CD4-positive, alpha-beta T cell treated with Interleukin-15 for 1 hour (primary cell): ENCODE results near the gene LDLRAD4.

Experiments used
- DNase-seq: peaks from one replicate; pipeline ENCODE4 v3.0.0-alpha.2; 2020

Gene LDLRAD4

DNA sequence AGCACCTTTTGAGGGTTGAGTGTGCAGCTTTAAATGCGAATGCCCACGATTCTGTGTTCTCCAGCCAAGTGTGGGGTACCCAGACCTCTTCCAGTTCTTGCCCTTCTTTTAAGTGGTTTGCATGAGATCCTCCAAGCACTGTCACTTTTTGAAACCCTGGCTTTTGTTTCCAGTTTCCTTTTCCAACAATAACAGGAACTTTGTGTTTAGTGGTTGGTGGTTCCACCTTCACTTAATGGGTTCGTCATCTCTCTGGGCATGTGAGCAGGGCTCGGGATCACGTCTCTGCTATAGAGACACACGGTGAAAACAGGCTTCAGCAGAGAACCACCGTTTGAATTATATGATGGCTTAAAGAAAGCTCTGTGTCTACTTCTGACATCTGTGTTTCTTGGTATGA is 197.6 kb downstream of the LDLRAD4 start:
- no peak for DNase-seq

GRCh38 chr18:13416848-13417247 is 198.3 kb downstream of the LDLRAD4 start:
- DNase-seq = no peak

DNA sequence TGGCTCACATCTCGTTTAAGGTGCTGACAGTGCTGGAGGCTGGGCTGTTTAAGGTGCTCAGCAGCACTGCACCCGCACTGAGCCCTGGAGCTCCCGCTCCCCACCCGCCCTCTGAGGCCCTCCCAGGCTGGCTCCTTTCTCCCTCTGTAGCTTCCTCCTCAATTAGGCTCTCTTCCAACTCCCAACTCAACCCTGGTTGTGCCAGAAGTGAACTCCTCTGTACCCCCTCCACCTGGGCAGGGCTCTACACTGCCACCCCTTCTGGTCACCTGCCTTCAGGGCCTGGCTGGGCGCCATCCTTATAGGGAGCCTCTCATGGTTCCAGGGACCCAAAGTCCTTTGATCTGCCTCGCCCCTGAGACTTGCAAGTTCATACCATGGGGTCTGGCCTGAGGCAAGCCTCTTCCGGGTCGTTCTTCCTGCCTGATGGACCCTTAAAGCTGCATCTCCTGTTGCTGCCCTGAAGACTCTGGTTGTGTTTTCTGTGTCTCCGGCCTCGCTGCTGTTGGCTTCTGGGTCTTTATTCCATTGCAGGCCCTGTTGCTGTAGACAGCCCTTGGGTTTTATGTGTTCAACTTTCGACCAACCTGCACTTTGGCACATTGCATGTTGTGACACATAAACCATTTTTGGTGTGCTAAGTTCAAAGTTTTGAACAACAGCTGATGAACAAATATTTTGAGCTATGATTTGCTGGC is 199.6 kb downstream of the LDLRAD4 start:
- no peak for DNase-seq

DNA sequence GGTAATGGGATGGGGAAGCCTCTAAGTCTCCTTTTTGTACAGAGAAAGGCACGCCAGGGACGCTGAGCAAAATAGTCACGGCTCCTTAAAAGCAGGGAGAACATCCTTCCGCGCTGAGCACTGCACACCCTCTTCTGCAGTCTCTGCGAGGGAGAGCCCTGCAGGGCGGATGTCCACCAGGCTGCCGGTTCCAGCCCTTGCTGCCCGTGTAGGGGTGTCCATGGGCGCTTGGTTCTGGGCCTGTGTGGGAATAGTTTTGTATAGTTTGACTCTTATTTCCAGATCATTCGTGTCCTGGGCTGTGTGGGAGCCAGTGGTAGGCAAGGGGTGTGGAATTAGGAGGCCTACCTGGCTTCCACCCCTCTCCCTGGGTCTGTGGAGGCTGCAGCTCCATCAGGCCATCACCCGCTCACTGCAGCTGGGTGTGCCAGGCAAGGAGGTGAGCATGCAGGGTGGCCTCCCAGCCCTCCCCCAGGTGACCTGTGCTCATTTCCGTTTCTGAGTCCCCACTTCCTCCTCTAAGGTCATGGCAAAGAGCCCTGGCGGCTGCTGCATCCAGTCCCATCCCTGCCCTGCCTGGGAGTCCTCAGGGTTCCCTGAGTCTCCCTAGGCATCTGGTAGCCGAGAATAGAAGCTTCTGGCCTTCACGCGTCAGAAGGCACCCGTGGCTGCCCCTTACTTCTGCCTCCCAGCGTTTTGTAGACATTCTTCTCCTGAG is 202.6 kb downstream of the LDLRAD4 start:
- no peak for DNase-seq

- no peak for DNase-seq
Measured at GRCh38 chr18:13422541-13423147, 204.1 kb downstream of the LDLRAD4 start.

GRCh38 chr18:13423352-13423751 is 204.8 kb downstream of the LDLRAD4 start:
- DNase-seq = no peak

GRCh38 chr18:13424363-13424762 is 205.8 kb downstream of the LDLRAD4 start:
- no peak for DNase-seq

DNA sequence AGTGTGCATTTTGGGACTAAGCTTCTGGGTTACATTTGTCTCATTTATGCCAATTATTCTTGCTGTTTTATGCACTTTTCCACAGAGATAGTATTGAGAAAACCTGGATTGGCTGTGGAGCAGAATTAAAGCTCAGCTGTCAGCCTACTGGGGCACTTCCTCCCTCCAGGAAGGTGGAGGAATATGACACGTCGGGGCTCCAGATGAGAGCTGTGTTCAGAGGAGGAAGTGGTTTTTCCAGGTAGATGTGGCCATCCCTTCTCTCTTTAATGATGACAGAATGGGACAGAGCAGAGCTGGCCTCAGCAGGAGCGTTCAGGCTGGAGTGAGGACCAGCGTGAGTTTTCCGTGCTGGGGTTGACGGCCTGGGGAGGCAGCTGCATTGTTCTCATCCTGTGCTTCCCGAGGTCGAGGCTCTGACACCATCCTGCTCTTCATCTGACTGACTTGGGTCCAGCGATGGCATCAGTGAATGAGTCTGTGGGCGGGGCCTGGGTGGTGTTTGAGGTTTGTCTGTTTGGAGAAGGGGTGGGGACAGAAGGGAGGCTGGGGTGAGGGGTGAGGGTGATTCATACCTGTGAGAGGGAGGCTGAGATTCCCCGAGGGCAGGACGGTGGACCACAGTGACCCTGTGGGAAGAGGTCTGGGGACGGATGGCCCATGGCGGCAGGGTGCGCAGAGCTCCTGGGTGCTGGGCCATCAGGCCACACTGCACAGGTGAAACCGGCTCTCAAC is 207.0 kb downstream of the LDLRAD4 start:
- DNase-seq = no peak

- no peak for DNase-seq
Measured at GRCh38 chr18:13427354-13427753, 208.8 kb downstream of the LDLRAD4 start.

DNA sequence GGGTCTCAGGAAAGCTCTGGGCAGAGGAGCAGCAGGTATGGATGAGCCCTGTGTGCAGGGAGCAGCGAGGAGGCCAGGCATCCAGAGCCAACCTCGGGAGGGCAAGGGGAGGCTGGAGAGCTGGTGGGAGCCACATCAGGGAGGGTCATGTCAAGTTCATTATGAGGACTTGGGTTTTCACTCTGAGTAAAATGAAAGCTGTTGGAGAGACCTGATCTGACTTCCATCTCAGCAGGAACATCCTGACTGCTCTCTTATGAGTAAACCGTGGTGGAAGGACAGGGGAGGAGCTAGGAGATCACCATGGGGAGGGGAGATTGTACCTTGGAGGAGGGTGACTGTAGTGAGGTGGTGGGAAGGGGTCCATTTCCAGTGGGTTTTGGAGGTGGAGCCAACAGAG is 209.8 kb downstream of the LDLRAD4 start:
- no peak for DNase-seq

GRCh38 chr18:13429016-13429415 is 210.5 kb downstream of the LDLRAD4 start:
- DNase-seq = no peak

DNA sequence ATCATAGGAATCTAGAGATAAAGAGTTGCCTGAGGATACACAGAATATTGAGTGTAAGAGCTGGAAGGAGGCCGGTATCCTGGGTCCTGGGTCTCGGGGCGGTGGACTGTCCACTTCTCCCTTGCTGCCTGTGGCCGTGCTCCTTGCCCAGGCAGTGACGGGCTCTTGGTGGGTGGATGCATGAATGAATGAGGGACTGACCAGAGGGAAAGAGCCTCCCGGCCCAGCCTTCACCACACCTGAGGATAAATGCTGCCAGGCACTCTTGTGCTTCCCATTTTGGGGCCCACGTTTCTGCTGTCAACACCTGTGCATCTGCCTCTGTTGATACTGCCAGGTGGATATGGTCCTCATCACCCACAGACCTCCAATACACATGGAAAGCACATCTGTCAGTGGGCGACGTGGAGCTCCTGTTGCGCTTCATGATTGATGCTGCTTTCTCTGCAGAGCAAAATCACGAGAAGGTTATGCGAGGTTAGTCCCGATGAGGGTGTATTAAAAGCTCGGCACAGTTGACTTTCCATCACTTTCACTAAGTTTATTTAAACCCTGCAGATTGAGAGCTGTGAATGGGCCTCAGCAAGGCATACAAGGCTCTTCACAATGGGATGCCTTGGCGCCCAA is 211.4 kb downstream of the LDLRAD4 start:
- no peak for DNase-seq

- no peak for DNase-seq
Measured at GRCh38 chr18:13430663-13431062, 212.1 kb downstream of the LDLRAD4 start.

GRCh38 chr18:13431886-13432285 is 213.3 kb downstream of the LDLRAD4 start:
- DNase-seq = no peak

GRCh38 chr18:13433125-13433524 is 214.6 kb downstream of the LDLRAD4 start:
- DNase-seq = no peak

DNA sequence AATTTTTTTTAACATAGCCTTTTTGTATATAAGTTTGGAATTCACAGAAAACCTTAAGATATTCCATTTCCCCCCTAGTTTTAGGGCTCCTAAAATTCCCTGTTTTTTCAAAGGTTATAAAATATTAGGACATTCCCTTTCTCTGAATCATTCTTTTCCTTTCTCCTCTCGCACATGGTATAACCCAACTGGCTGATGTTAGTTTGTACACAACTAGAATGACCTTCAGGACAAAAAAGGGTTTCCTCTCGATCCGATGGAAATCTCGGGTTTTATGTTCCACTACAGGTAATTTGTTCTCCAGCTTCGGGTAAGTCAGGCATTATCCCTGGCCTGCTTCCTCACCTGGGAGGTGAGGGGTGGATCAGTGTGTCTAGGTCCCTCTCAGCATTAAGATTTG is 215.1 kb downstream of the LDLRAD4 start:
- no peak for DNase-seq

DNA sequence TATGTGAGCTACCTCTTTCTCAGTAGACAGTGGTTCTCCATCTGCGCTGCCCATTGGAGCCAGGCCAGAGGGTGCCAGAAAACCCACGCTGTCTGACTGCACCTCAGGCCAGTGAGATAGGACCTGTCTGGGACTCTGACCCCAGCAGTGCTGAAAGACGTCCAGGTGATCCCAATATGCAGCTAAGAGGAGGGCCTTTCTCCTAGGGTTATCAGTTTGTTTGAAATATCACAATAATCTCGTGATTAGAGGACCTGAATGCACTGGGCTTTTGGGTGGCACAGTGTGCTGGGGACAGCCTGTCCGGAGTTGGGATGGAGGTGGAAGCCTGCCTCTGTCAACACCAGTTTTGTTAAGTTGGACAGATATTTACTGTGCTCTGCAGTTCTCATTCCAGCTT is 216.3 kb downstream of the LDLRAD4 start:
- DNase-seq = no peak

- DNase-seq = no peak
Measured at GRCh38 chr18:13435586-13436333, 217.2 kb downstream of the LDLRAD4 start.

DNA sequence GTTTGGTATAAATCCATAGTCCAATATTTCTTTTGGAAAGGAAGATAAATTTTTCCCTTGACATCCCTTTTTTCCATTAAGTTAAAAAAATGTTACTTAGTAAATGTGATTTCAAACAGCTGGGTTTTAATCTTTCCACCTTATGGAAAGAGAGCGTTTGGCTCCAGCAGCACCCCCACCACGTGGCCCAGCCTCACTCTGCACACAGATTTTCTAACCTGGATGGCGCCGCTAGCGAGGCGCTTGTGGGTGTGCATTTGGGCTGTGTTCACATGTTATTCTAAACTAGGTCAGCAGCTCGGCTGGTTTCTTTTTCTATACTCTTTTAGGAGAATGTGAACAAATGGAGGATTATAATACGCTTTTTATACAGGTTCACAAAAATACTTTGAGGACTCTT is 218.0 kb downstream of the LDLRAD4 start:
- peak; percentile 30 for DNase-seq

DNA sequence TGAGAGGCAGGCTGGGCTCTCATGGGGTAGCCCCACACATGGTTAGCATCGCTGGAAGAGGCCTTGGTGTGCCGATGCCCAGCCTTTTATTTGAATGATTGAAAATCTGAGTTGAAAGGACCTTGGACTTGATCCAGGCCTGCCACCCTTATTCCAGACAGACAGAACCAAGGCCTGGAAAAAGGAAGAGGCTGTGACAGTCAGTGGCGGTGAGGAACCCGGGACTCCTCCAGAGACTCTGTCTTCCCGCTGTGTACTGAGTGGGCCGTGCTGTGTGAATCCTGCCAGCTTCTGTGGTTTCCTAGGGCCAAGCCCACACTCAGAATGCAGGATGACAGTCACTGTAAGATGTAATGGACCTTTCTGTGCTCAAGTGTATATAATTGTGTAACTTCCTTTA is 218.5 kb downstream of the LDLRAD4 start:
- DNase-seq = no peak

- DNase-seq = peak; percentile 72
Measured at GRCh38 chr18:13437796-13438506, 219.4 kb downstream of the LDLRAD4 start.
